K562 (cell line): ENCODE measurements around the gene DNAJB6.

ENCODE experiments used
- JUNB ChIP-seq: fragments of 450-650 bp; formaldehyde crosslinking; conservative IDR thresholded peaks from 2 replicates; pipeline ENCODE4 v1.4.0; 2020; ENCODE audit warnings: mild to moderate bottlenecking
- TF ChIP-seq, protein P1 (sequence below): sonication (generic); formaldehyde crosslinking; IDR thresholded peaks from 2 replicates; pipeline ENCODE4 v1.8.1; 2023; ENCODE audit warnings: mild to moderate bottlenecking, missing genetic modification reagents

DNA sequence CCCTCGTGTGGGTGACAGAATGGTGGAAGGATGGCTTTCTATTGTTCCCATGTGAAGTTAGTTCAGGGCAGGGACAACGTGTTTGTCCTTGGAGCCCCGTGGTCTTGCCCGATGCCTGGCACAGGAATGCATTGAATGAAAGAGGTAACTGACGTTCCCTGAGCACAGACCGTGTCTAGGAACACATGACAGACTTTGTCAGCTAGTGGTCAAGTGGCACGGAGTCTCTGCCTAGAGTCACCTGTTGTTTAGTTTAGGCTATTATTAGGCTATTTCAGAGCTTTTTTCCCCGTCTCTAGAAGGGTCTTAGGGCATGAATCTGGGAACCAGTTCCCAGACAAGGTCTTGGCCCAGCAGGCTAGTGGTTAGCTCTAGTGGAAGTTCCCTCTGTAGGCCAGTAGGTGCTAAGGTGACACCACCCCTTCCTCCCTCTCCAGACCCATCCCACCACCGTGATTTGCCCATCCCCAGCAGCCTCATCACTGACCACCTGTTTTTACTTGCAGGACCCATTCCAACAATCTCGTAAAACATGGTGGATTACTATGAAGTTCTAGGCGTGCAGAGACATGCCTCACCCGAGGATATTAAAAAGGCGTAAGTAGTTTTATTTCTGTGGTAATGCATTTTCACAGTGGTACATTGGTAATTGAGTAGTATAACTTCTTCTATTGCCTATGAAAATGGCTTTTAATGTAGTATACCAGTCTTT lies 21.4 kb downstream of the DNAJB6 start:
- TF ChIP-seq, protein P1, sequence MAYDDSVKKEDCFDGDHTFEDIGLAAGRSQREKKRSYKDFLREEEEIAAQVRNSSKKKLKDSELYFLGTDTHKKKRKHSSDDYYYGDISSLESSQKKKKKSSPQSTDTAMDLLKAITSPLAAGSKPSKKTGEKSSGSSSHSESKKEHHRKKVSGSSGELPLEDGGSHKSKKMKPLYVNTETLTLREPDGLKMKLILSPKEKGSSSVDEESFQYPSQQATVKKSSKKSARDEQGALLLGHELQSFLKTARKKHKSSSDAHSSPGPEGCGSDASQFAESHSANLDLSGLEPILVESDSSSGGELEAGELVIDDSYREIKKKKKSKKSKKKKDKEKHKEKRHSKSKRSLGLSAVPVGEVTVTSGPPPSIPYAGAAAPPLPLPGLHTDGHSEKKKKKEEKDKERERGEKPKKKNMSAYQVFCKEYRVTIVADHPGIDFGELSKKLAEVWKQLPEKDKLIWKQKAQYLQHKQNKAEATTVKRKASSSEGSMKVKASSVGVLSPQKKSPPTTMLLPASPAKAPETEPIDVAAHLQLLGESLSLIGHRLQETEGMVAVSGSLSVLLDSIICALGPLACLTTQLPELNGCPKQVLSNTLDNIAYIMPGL (CRISPR knock-in tag), result no peak
- no peak for TF ChIP-seq JUNB (CRISPR knock-in tag)
